K562 (cell line): ENCODE data around the gene PTP4A2. TPM values are rescaled to one million over a fixed set of nuclear protein-coding genes. Genes with fewer than 3 reads are reported as not detected.

Experiments
- BCOR ChIP-seq: fragments of 450-650 bp; IDR thresholded peaks from 2 replicates; pipeline ENCODE4 v1.6.1; 2016
- MCM3 ChIP-seq: fragments of 450-650 bp; IDR thresholded peaks from 2 replicates; pipeline ENCODE4 v1.6.1; 2016
- NRF1 ChIP-seq, 2 experiments: fragments of 450-650 bp; IDR thresholded peaks in 1 of 2; conservative IDR thresholded peaks in 1 of 2; 2 replicates each; pipeline ENCODE4 v1.6.1; 2014; ENCODE audit warnings: mild to moderate bottlenecking in 2 of 2
- RERE ChIP-seq: sonication (generic); formaldehyde crosslinking; IDR thresholded peaks from 2 replicates; pipeline ENCODE4 v1.8.0; 2023; ENCODE audit warnings: missing genetic modification reagents, mild to moderate bottlenecking, borderline replicate concordance
- SRF ChIP-seq, 2 experiments: fragments of 250-450, 450-650 bp in 1 of 2; sonication (Bioruptor Pico) in 1 of 2; sonication (generic) in 1 of 2; formaldehyde crosslinking; IDR thresholded peaks; 2 replicates each; pipeline versions ENCODE4 v1.5.0 to v1.5.1; 2020 to 2022; ENCODE audit warnings: mild to moderate bottlenecking in 1 of 2, missing genetic modification reagents in 1 of 2
- ZFPM2 ChIP-seq: fragments of 250-450 bp; sonication (Bioruptor Pico); IDR thresholded peaks from 2 replicates; pipeline ENCODE4 v1.5.1; 2022; ENCODE audit warnings: mild to moderate bottlenecking
- polyA plus RNA-seq, 8 experiments: library from polyadenylated mRNA; depleted of rRNA in 4 of 8; stranded (reverse) in 5 of 8; unstranded in 3 of 8; fragments of >200 nt; fragmentation: Nextera tagmentation in 2 of 8; fragmentation: Illumina TruSeq in 1 of 8; extraction: Ambion mirVana in 2 of 8; extraction: Trizol in 1 of 8; gene quantifications; 2 replicates each; pipeline versions ENCODE4 v1.2.1 to v1.2.3, GENCODE V29; 2011 to 2014; ENCODE audit warnings: inconsistent platforms in 1 of 8, missing spikeins in 1 of 8
- total RNA-seq, 7 experiments: library from RNA; depleted of rRNA in 6 of 7; stranded (reverse); fragments of >200 nt in 6 of 7; fragmentation: Illumina TruSeq in 2 of 7; extraction: Trizol in 2 of 7; gene quantifications; 2 replicates each; pipeline versions ENCODE4 v1.2.1 to v1.2.3, GENCODE V29; 2011 to 2021; ENCODE audit warnings: low replicate concordance in 1 of 7
- TF ChIP-seq, protein P1 (sequence below): fragments of 150-350 bp; IDR thresholded peaks from 2 replicates; pipeline ENCODE4 v1.6.1; 2014; ENCODE audit warnings: low read depth, mild to moderate bottlenecking, low read length, borderline replicate concordance
- TF ChIP-seq, protein P2 (sequence below): sonication (generic); formaldehyde crosslinking; IDR thresholded peaks from 2 replicates; pipeline ENCODE4 v1.8.1; 2022; ENCODE audit warnings: missing genetic modification reagents
- TF ChIP-seq, protein P3 (sequence below): fragments of 250-450 bp; sonication (Bioruptor Pico); IDR thresholded peaks from 2 replicates; pipeline ENCODE4 v1.8.0; 2021; ENCODE audit warnings: borderline replicate concordance, mild to moderate bottlenecking, moderate library complexity; ENCODE audit not compliant: poor library complexity, severe bottlenecking
- TF ChIP-seq, protein P4 (sequence below): fragments of 450-650 bp; IDR thresholded peaks from 2 replicates; pipeline ENCODE4 v1.6.1; 2018; ENCODE audit not compliant: partially characterized antibody

The PTP4A2 gene
- total and polyA plus RNA-seq, 9 of the 15 experiments (the other 6 are each of a cell fraction or from before 2014, with no cell fraction given), result 197 to 870 (median 480) TPM

GRCh38 chr1:31926853-31927660 lies 11.1 kb downstream of the PTP4A2 start (continued):
- TF ChIP-seq, protein P1, sequence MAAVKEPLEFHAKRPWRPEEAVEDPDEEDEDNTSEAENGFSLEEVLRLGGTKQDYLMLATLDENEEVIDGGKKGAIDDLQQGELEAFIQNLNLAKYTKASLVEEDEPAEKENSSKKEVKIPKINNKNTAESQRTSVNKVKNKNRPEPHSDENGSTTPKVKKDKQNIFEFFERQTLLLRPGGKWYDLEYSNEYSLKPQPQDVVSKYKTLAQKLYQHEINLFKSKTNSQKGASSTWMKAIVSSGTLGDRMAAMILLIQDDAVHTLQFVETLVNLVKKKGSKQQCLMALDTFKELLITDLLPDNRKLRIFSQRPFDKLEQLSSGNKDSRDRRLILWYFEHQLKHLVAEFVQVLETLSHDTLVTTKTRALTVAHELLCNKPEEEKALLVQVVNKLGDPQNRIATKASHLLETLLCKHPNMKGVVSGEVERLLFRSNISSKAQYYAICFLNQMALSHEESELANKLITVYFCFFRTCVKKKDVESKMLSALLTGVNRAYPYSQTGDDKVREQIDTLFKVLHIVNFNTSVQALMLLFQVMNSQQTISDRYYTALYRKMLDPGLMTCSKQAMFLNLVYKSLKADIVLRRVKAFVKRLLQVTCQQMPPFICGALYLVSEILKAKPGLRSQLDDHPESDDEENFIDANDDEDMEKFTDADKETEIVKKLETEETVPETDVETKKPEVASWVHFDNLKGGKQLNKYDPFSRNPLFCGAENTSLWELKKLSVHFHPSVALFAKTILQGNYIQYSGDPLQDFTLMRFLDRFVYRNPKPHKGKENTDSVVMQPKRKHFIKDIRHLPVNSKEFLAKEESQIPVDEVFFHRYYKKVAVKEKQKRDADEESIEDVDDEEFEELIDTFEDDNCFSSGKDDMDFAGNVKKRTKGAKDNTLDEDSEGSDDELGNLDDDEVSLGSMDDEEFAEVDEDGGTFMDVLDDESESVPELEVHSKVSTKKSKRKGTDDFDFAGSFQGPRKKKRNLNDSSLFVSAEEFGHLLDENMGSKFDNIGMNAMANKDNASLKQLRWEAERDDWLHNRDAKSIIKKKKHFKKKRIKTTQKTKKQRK, result no peak
- TF ChIP-seq, protein P2, sequence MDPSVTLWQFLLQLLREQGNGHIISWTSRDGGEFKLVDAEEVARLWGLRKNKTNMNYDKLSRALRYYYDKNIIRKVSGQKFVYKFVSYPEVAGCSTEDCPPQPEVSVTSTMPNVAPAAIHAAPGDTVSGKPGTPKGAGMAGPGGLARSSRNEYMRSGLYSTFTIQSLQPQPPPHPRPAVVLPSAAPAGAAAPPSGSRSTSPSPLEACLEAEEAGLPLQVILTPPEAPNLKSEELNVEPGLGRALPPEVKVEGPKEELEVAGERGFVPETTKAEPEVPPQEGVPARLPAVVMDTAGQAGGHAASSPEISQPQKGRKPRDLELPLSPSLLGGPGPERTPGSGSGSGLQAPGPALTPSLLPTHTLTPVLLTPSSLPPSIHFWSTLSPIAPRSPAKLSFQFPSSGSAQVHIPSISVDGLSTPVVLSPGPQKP (CRISPR knock-in tag), result no peak
- TF ChIP-seq RERE (no peak), BCOR (0 out of 2 replicates have a peak, but pooled peaks have one; percentile 7), MCM3 (no peak), SRF (CRISPR knock-in tag; IDR thresholded peaks at IDR 0.05) (no peak), NRF1 (conservative IDR thresholded peaks at IDR 0.05 in 1 of 2, IDR thresholded peaks at IDR 0.05 in 1 of 2) (no peak), ZFPM2 (CRISPR knock-in tag) (no peak)
- TF ChIP-seq, protein P3, sequence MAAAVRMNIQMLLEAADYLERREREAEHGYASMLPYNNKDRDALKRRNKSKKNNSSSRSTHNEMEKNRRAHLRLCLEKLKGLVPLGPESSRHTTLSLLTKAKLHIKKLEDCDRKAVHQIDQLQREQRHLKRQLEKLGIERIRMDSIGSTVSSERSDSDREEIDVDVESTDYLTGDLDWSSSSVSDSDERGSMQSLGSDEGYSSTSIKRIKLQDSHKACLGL (CRISPR knock-in tag), result no peak
- TF ChIP-seq, protein P4, sequence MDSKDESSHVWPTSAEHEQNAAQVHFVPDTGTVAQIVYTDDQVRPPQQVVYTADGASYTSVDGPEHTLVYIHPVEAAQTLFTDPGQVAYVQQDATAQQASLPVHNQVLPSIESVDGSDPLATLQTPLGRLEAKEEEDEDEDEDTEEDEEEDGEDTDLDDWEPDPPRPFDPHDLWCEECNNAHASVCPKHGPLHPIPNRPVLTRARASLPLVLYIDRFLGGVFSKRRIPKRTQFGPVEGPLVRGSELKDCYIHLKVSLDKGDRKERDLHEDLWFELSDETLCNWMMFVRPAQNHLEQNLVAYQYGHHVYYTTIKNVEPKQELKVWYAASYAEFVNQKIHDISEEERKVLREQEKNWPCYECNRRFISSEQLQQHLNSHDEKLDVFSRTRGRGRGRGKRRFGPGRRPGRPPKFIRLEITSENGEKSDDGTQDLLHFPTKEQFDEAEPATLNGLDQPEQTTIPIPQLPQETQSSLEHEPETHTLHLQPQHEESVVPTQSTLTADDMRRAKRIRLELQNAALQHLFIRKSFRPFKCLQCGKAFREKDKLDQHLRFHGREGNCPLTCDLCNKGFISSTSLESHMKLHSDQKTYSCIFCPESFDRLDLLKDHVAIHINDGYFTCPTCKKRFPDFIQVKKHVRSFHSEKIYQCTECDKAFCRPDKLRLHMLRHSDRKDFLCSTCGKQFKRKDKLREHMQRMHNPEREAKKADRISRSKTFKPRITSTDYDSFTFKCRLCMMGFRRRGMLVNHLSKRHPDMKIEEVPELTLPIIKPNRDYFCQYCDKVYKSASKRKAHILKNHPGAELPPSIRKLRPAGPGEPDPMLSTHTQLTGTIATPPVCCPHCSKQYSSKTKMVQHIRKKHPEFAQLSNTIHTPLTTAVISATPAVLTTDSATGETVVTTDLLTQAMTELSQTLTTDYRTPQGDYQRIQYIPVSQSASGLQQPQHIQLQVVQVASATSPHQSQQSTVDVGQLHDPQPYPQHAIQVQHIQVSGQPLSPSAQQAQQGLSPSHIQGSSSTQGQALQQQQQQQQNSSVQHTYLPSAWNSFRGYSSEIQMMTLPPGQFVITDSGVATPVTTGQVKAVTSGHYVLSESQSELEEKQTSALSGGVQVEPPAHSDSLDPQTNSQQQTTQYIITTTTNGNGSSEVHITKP, result no peak
